Measurements from ENCODE around the gene CHMP6.

DNA sequence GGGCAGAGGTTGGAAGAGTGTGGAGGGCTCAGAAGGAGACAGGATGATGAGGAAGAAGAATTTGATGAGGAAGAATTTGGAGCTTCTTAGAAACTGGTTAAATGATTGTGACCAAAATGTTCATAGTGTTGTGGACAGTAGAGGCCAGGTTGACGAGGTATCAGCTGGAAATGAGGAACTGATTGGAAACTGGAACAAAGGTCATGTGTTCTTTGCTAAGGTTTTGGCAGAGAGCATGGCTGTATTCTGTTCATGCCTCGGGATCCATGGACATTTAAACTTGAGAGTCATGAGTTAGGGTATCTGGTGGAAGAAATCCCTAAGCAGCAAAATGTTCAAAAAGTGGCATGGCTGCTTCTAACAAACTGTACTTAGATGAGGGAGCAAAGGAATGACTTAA lies 19.3 kb downstream of the CHMP6 start:
- TF ChIP-seq POLR2AphosphoS5 (IDR thresholded peaks at IDR 0.05) (no peak), POLR2A (IDR thresholded peaks at IDR 0.05) (no peak), EP300 (IDR thresholded peaks at IDR 0.05) (no peak)
- TF ChIP-seq, protein P1, sequence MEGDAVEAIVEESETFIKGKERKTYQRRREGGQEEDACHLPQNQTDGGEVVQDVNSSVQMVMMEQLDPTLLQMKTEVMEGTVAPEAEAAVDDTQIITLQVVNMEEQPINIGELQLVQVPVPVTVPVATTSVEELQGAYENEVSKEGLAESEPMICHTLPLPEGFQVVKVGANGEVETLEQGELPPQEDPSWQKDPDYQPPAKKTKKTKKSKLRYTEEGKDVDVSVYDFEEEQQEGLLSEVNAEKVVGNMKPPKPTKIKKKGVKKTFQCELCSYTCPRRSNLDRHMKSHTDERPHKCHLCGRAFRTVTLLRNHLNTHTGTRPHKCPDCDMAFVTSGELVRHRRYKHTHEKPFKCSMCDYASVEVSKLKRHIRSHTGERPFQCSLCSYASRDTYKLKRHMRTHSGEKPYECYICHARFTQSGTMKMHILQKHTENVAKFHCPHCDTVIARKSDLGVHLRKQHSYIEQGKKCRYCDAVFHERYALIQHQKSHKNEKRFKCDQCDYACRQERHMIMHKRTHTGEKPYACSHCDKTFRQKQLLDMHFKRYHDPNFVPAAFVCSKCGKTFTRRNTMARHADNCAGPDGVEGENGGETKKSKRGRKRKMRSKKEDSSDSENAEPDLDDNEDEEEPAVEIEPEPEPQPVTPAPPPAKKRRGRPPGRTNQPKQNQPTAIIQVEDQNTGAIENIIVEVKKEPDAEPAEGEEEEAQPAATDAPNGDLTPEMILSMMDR (IDR thresholded peaks at IDR 0.05), result no peak
